ENCODE results near the gene TMEM33. TPM values are rescaled to one million over a fixed set of nuclear protein-coding genes. Genes with fewer than 3 reads are reported as not detected.

TMEM33 gene
- polyA plus RNA-seq, 2 of the 4 experiments (the other 2 are of a cell fraction) = 29.0 to 73.4 TPM

DNA sequence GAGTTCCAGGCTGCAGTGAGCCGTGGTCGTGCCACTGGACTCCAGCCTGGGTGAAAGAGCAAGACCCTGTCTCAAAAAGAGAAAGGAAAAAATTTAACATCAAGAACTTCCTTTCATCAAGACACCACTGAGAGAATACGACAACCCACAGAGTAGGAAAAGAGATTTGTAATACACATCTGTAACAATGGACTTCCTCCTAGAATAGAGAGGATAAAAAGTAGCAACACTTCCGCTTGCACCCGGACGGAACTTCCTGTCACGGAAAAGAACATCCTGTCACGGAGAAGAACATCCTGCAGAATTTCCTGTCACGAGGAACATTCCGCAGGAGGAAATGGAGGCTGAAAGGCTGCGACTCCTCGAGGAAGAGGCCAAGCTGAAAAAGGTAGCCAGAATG lies 46.2 kb downstream of the TMEM33 start, which contains the start of gene DCAF4L1:
Gene DCAF4L1, plus strand, starts transcription at position 301 of the 400 bp plus-strand sequence. Its CDS starts 37 bp downstream, at position 338.
- POLR2A ChIA-PET = no interaction called here

DNA sequence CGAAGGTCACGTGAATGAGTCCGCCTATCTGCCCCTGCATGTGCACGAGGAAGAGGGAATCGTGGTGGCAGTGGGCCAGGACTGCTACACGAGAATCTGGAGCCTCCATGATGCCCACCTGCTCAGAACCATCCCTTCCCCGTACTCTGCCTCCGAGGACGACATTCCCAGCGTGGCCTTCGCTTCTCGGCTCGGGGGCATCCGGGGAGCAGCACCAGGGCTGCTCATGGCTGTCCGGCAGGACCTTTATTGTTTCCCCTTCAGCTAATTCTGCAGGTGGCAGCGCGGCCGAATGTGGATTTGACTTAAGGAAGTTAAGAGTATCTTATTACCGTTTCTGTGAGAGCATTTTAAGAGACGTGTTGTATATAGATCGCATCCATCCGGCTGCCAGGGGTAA lies 47.5 kb downstream of the TMEM33 start:
- TF ChIP-seq HOXB5 (CRISPR knock-in tag; IDR thresholded peaks at IDR 0.05) = no peak
- TF ChIP-seq RAD21 (conservative IDR thresholded peaks at IDR 0.05 in 1 of 2, IDR thresholded peaks at IDR 0.05 in 1 of 2) = no peak
- no peak for TF ChIP-seq POLR2AphosphoS2 (conservative IDR thresholded peaks at IDR 0.05; ENCODE audit: low read length)
- no peak for TF ChIP-seq KDM5A (IDR thresholded peaks at IDR 0.05)
- TF ChIP-seq CBX2 (IDR thresholded peaks at IDR 0.05; ENCODE audit: borderline replicate concordance, low read depth) = no peak
- TF ChIP-seq SMC3 (IDR thresholded peaks at IDR 0.05) = no peak
- TF ChIP-seq KDM1A (IDR thresholded peaks at IDR 0.05; ENCODE audit: low read depth) = no peak
- no peaks in the 10 kb centered on the region for H3K4me1 ChIP-seq
- WGBS (ENCODE audit: missing lambda C conversion rate) = 82% methylated on average over 22 of the region's 22 CpGs
- H3K4me3 ChIP-seq = no peak overlapping the region
- H3K4me2 ChIP-seq = no peak overlapping the region
- ATAC-seq (no peak), FAIRE-seq (no peak), DNase-seq (ENCODE audit: low read depth in 1 of 2, low spot score in 1 of 2) (no peak)
- H3K27ac ChIP-seq = no peak overlapping the region
- CTCF ChIA-PET = no interaction called here
- POLR2A ChIA-PET = no interaction called here
- no peaks in the 10 kb centered on the region for H3K9me3 ChIP-seq

More for the DNA sequence above, 46.2 kb downstream of the TMEM33 start, which contains the start of gene DCAF4L1:
- H3K4me2 ChIP-seq = no peak within 1 kb of the TSS
- WGBS (ENCODE audit: missing lambda C conversion rate) = 84% methylated on average over 12 of the region's 12 CpGs
- TF ChIP-seq EHMT2 (IDR thresholded peaks at IDR 0.05; ENCODE audit: low read depth) (no peak), KDM5A (IDR thresholded peaks at IDR 0.05) (no peak), NFE2L2 (conservative IDR thresholded peaks at IDR 0.05; ENCODE audit: low read length) (no peak), RFX5 (IDR thresholded peaks at IDR 0.05) (no peak), POLR2AphosphoS2 (conservative IDR thresholded peaks at IDR 0.05; ENCODE audit: low read length) (no peak), BHLHE40 (IDR thresholded peaks at IDR 0.05; ENCODE audit: low read depth, low read length) (no peak)
- no peaks in the 10 kb centered on the region for H3K9me3 ChIP-seq
- H3K27ac ChIP-seq = no peak within 1 kb of the TSS
- H3K4me3 ChIP-seq = no peak within 1 kb of the TSS
- CTCF ChIA-PET = no interaction called here
- no peak for ATAC-seq
- no peak for FAIRE-seq
- no peak for DNase-seq (ENCODE audit: low read depth in 1 of 2, low spot score in 1 of 2)
- H3K4me1 ChIP-seq = no peaks in the 10 kb centered on the region

GRCh38 chr4:41985151-41985550 lies 49.9 kb downstream of the TMEM33 start:
- H3K9me3 ChIP-seq = no peaks in the 10 kb centered on the region
- TF ChIP-seq HMGXB4 (CRISPR knock-in tag; IDR thresholded peaks at IDR 0.05; ENCODE audit: borderline replicate concordance) = no peak
- TF ChIP-seq HDAC2 (IDR thresholded peaks at IDR 0.05) = no peak
- TF ChIP-seq FOSL2 (IDR thresholded peaks at IDR 0.05) = no peak
- TF ChIP-seq FOSL2 (CRISPR knock-in tag; IDR thresholded peaks at IDR 0.05) = no peak
- TF ChIP-seq EP300 (IDR thresholded peaks at IDR 0.05) = no peak
- TF ChIP-seq RNF2 (IDR thresholded peaks at IDR 0.05; ENCODE audit: borderline replicate concordance, low read depth) = no peak
- TF ChIP-seq SREBF2 (IDR thresholded peaks at IDR 0.05) = no peak
- TF ChIP-seq CBX2 (IDR thresholded peaks at IDR 0.05; ENCODE audit: borderline replicate concordance, low read depth) = no peak
- TF ChIP-seq CHD2 (IDR thresholded peaks at IDR 0.05; ENCODE audit: low read length, partially characterized antibody) = no peak
- no peak for TF ChIP-seq GATA3 (IDR thresholded peaks at IDR 0.05; ENCODE audit: borderline replicate concordance)
- TF ChIP-seq ZFP36 (IDR thresholded peaks at IDR 0.05; ENCODE audit: borderline replicate concordance, partially characterized antibody) = no peak
- TF ChIP-seq NPAS2 (CRISPR knock-in tag; IDR thresholded peaks at IDR 0.05; ENCODE audit: borderline replicate concordance) = no peak
- H3K4me3 ChIP-seq = no peak overlapping the region
- H3K27ac ChIP-seq = no peak overlapping the region
- ATAC-seq (no peak), DNase-seq (ENCODE audit: low read depth in 1 of 2, low spot score in 1 of 2) (no peak), FAIRE-seq (no peak)
- 36% methylated on average over 1 of the region's 1 CpG for WGBS (ENCODE audit: missing lambda C conversion rate)
- H3K4me1 ChIP-seq = peaks cover 7% of the 10 kb centered on the region
- ChIA-PET CTCF (interaction anchor here (0.6 to 1.2 kb wide), 2 partner anchors 9 to 1272 kb away, joined by 3 to 4 read pairs; no protein-coding TSS in a partner anchor), POLR2A (no interaction called here)
- no peak overlapping the region for H3K4me2 ChIP-seq
